VCaP (cell line): ENCODE results near the gene HOGA1.

Source experiments
- H3K27ac ChIP-seq: fragments of 450-650 bp; 2 replicates; pipeline ENCODE4 v1.5.1; 2017
- CTCF ChIP-seq: fragments of 450-650 bp; conservative IDR thresholded peaks from 2 replicates; pipeline ENCODE4 v1.5.1; 2017; ENCODE audit warnings: mild to moderate bottlenecking, moderate library complexity

The HOGA1 gene

GRCh38 chr10:97659589-97659988 lies 75.4 kb downstream of the HOGA1 start:
- TF ChIP-seq CTCF = no peak
- H3K27ac ChIP-seq = no peak overlapping the region
